GM12878 (cell line): ENCODE results near the gene UGT1A7.

Experiments
- ASH2L ChIP-seq: fragments of 300-600, 200-600 bp; sonication (generic); IDR thresholded peaks from 2 replicates; pipeline ENCODE4 v1.6.1; 2017; ENCODE audit warnings: low read depth, mild to moderate bottlenecking, borderline replicate concordance
- CTCF ChIP-seq, 3 experiments: IDR thresholded peaks in 2 of 3; conservative IDR thresholded peaks in 1 of 3; 2 replicates each; pipeline ENCODE4 v1.5.1; 2011; ENCODE audit warnings: low read depth in 3 of 3, low read length in 3 of 3, mild to moderate bottlenecking in 3 of 3, control low read depth in 2 of 3, moderate library complexity in 2 of 3, inconsistent platforms in 1 of 3, mixed read lengths in 1 of 3; ENCODE audit not compliant: control insufficient read depth in 2 of 3, insufficient read depth in 1 of 3; ENCODE audit errors: extremely low read depth in 1 of 3
- MXI1 ChIP-seq: fragments of 150-350 bp; IDR thresholded peaks from 2 replicates; pipeline ENCODE4 v1.6.1; 2011; ENCODE audit warnings: low read depth, mild to moderate bottlenecking, inconsistent platforms, low read length, improper control_type of control experiment

- TF ChIP-seq CTCF (IDR thresholded peaks at IDR 0.05 in 2 of 3, conservative IDR thresholded peaks at IDR 0.05 in 1 of 3; ENCODE audit: control insufficient read depth in 2 of 3, extremely low read depth in 1 of 3, insufficient read depth in 1 of 3, low read depth in 3 of 3, low read length in 3 of 3) (no peak), ASH2L (no peak), MXI1 (no peak)
These were observed 125.6 kb downstream of the UGT1A7 start for GRCh38 chr2:233807215-233807865.
